Caco-2 (cell line): ENCODE measurements around the gene ALDH1A1. TPM values are rescaled to one million over a fixed set of nuclear protein-coding genes. Genes with fewer than 3 reads are reported as not detected.
"Not testable (repeated sequence)": the region's sequence is repeated elsewhere in the genome, so short reads cannot be mapped to it uniquely, and the experiment has no call there.

Experiments used
- BruUV-seq: library from RNA; stranded (reverse); fragments of 400-500 nt; replicated peaks from 2 replicates; lab custom pipeline; 2021; lab: Mats Ljungman, UMichigan
- CTCF ChIA-PET: fragments of 300-600 bp; sonication (Branson Sonifier 250); formaldehyde crosslinking; loops from one replicate; lab custom pipeline; 2022; ENCODE audit warnings: antibody characterized with exemption; lab: Charles Lee
- POLR2A ChIA-PET: fragments of 300-600 bp; sonication (Branson Sonifier 250); formaldehyde crosslinking; loops from one replicate; lab custom pipeline; 2022; ENCODE audit warnings: antibody characterized with exemption; lab: Charles Lee
- DNase-seq, 2 experiments: peaks; one replicate each; pipeline versions ENCODE4 v3.0.0 to v3.0.0-alpha.2; 2020 to 2022
- H3K27me3 ChIP-seq: replicated peaks from 2 replicates; pipeline ENCODE4 v1.6.0; 2011; ENCODE audit warnings: low read length; ENCODE audit not compliant: control insufficient read depth, insufficient read depth
- H3K36me3 ChIP-seq: 2 replicates; pipeline ENCODE4 v1.5.1; 2011; ENCODE audit warnings: low read length; ENCODE audit not compliant: control insufficient read depth, insufficient read depth
- H3K4me1 ChIP-seq: fragments of 250-450 bp; sonication (Bioruptor Pico); 2 replicates; pipeline ENCODE4 v1.5.1; 2020; ENCODE audit warnings: mild to moderate bottlenecking
- H3K4me3 ChIP-seq: 2 replicates; pipeline ENCODE4 v1.5.1; 2011; ENCODE audit warnings: low read depth, mild to moderate bottlenecking, control low read depth, low read length
- H3K9me3 ChIP-seq: fragments of 250-450 bp; sonication (Bioruptor Pico); 2 replicates; pipeline ENCODE4 v1.5.1; 2020; ENCODE audit warnings: mild to moderate bottlenecking, moderate library complexity
- H3K27ac Mint-ChIP-seq: one replicate; pipeline ENCODE4 v1.8.0; 2022; ENCODE audit warnings: mixed read lengths; ENCODE audit not compliant: unreplicated experiment
- H3K27me3 Mint-ChIP-seq: one replicate; pipeline ENCODE4 v1.8.0; 2022; ENCODE audit warnings: mixed read lengths; ENCODE audit not compliant: insufficient read depth, unreplicated experiment
- H3K36me3 Mint-ChIP-seq: one replicate; pipeline ENCODE4 v1.8.0; 2022; ENCODE audit warnings: mild to moderate bottlenecking, mixed read lengths; ENCODE audit not compliant: insufficient read depth, unreplicated experiment
- H3K4me1 Mint-ChIP-seq: one replicate; pipeline ENCODE4 v1.8.0; 2022; ENCODE audit warnings: low read depth, mixed read lengths; ENCODE audit not compliant: unreplicated experiment
- H3K4me3 Mint-ChIP-seq: one replicate; pipeline ENCODE4 v1.8.0; 2022; ENCODE audit warnings: mild to moderate bottlenecking, moderate library complexity, mixed read lengths; ENCODE audit not compliant: unreplicated experiment
- H3K9me3 Mint-ChIP-seq: one replicate; pipeline ENCODE4 v1.8.0; 2022; ENCODE audit warnings: mixed read lengths; ENCODE audit not compliant: unreplicated experiment
- CTCF ChIP-seq, 2 experiments: fragments of 200-600 bp in 1 of 2; IDR thresholded peaks; 1 replicate in 1 of 2; 2 replicates in 1 of 2; pipeline versions ENCODE4 v1.5.1 to v1.8.0; 2011 to 2022; ENCODE audit warnings: antibody characterized with exemption in 1 of 2, control low read depth in 1 of 2, inconsistent platforms in 1 of 2, low read depth in 1 of 2, low read length in 1 of 2, mild to moderate bottlenecking in 1 of 2, moderate library complexity in 1 of 2; ENCODE audit not compliant: insufficient read depth in 1 of 2, severe bottlenecking in 1 of 2, unreplicated experiment in 1 of 2
- intact Hi-C: fragments of 100-400 bp; cut with micrococcal nuclease; formaldehyde crosslinking; loops from one replicate; pipeline ENCODE4 v1.10.0; 2022; ENCODE audit not compliant: unreplicated experiment
- total RNA-seq: library from RNA; stranded (reverse); gene quantifications from 2 replicates; pipeline ENCODE4 v1.2.3, GENCODE V29; 2022

The ALDH1A1 gene
- total RNA-seq, 1 experiment from 2014 or later, result 119 TPM

DNA sequence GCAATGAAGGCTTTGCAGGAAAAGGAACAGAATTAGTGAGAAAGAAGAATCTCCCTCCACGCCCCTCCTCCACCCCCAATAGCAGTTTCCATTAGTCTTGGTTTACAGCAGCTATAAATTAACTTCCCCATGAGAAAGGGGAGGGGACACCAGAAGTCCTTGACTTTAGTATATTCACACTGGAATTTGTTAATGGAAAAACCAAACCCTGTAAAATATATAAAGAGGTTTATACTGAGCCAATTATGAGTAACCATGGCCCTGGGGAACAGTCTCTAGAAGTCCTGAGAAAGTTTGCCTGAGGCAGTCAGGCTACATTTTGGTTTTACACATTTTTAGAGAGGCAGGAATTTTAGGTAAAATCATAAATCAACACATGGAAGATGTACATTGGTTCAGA lies 88.5 kb downstream of the ALDH1A1 start:
- no peak overlapping the region for H3K4me3 ChIP-seq
- H3K27ac Mint-ChIP-seq, result no peak overlapping the region
- ChIA-PET POLR2A (no interaction called here), CTCF (no interaction called here)
- intact Hi-C loops, result no loop called here
- H3K4me3 Mint-ChIP-seq, result no peak overlapping the region
- H3K4me1 ChIP-seq, result no peaks in the 10 kb centered on the region
- no peaks in the 10 kb centered on the region for H3K27me3 Mint-ChIP-seq
- H3K9me3 ChIP-seq, result no peaks in the 10 kb centered on the region
- no peak for TF ChIP-seq CTCF (IDR thresholded peaks at IDR 0.05; ENCODE audit: insufficient read depth in 1 of 2, low read depth in 1 of 2, low read length in 1 of 2, severe bottlenecking in 1 of 2, unreplicated experiment in 1 of 2)
- H3K4me1 Mint-ChIP-seq, result no peaks in the 10 kb centered on the region
- H3K36me3 ChIP-seq, result no peaks in the 10 kb centered on the region
- no peaks in the 10 kb centered on the region for H3K27me3 ChIP-seq
- no peaks in the 10 kb centered on the region for H3K36me3 Mint-ChIP-seq
- no peaks in the 10 kb centered on the region for H3K9me3 Mint-ChIP-seq
- BruUV-seq, result no TSS peak
- no peak for DNase-seq

DNA sequence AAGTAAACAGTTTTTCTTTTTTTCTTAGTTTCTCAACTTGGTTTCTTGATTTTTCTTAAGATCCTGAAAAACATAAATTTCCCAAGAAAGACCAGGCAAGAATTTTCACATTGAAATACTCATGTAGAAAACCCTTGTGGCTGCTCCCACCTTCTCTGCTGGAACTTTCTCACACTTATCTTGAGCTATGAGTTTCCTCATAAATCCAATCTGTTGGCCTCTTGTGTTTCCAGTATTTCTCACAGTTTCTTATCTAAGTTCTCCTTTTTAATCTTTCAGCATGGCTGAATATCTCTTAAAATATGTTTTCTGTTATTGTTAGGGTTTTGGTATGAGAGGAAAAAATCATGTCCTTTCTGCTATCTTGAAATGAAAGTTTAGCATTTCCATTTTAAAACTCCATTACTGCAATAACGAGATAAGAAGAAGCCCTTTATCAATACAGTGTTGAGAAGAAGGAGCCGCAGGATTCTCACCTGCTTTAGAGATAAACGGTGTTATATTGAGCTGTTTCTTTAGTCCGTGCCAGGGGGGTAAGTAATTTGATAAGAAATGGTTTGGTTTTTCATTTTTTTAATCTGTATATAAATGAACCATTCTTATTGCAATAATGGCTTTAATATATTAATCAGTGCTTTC lies 89.3 kb downstream of the ALDH1A1 start:
- no peak for DNase-seq
- Mint-ChIP-seq H3K9me3 (no peaks in the 10 kb centered on the region), H3K36me3 (no peaks in the 10 kb centered on the region), H3K27me3 (no peaks in the 10 kb centered on the region), H3K27ac (no peak overlapping the region), H3K4me3 (no peak overlapping the region), H3K4me1 (no peaks in the 10 kb centered on the region)
- no TSS peak for BruUV-seq
- CTCF ChIA-PET, result no interaction called here
- H3K27me3 ChIP-seq, result no peaks in the 10 kb centered on the region
- intact Hi-C loops, result no loop called here
- no peaks in the 10 kb centered on the region for H3K9me3 ChIP-seq
- no peak for TF ChIP-seq CTCF (IDR thresholded peaks at IDR 0.05; ENCODE audit: insufficient read depth in 1 of 2, low read depth in 1 of 2, low read length in 1 of 2, severe bottlenecking in 1 of 2, unreplicated experiment in 1 of 2)
- H3K4me3 ChIP-seq, result no peak overlapping the region
- H3K4me1 ChIP-seq, result no peaks in the 10 kb centered on the region
- H3K36me3 ChIP-seq, result no peaks in the 10 kb centered on the region
- POLR2A ChIA-PET, result no interaction called here

DNA sequence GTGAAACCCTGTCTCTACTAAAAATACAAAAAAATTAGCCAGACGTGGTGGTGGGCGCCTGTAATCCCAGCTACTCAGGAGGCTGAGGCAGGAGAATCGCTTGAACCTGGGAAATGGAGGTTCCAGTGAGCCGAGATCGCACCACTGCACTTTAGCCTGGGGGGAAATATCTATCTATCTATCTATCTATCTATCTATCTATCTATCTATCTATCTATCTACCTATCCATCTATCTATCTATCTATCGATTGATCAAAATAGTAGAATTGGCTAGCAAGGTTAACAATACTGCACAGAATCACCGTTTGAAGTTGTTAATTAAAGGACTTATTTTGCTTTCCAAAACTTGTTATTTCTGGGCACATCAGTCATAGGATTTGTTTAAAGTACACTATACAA lies 90.1 kb downstream of the ALDH1A1 start:
- H3K36me3 Mint-ChIP-seq, H3K36me3 ChIP-seq, H3K9me3 ChIP-seq, H3K4me1 ChIP-seq, CTCF ChIA-PET, intact Hi-C loops, H3K9me3 Mint-ChIP-seq, H3K4me3 Mint-ChIP-seq, BruUV-seq, H3K27me3 Mint-ChIP-seq, DNase-seq, H3K4me3 ChIP-seq, POLR2A ChIA-PET, H3K27me3 ChIP-seq, H3K27ac Mint-ChIP-seq, H3K4me1 Mint-ChIP-seq: not testable (repeated sequence)
